Measurements from ENCODE around the gene PATJ.
A peak's percentile ranks its signal among the peaks of the same experiment; 100 is the strongest.

The PATJ gene

GRCh38 chr1:62207187-62207586 is 464.9 kb downstream of the PATJ start:
- no peak overlapping the region for H3K4me3 ChIP-seq (replicated peaks; ENCODE audit: low read depth, low read length)
- DNase-seq (ENCODE audit: extremely low read depth, low read depth): no peak
- TF ChIP-seq CTCF (IDR thresholded peaks at IDR 0.05; ENCODE audit: low read depth, low read length, missing control alignments): no peak

- DNase-seq (ENCODE audit: extremely low read depth, low read depth): no peak
- H3K4me3 ChIP-seq (replicated peaks; ENCODE audit: low read depth, low read length): no peak overlapping the region
- TF ChIP-seq CTCF (IDR thresholded peaks at IDR 0.05; ENCODE audit: low read depth, low read length, missing control alignments): no peak
These were observed 465.8 kb downstream of the PATJ start for GRCh38 chr1:62208087-62208486.

- H3K4me3 ChIP-seq (replicated peaks; ENCODE audit: low read depth, low read length): no peak overlapping the region
- no peak for DNase-seq (ENCODE audit: extremely low read depth, low read depth)
- no peak for TF ChIP-seq CTCF (IDR thresholded peaks at IDR 0.05; ENCODE audit: low read depth, low read length, missing control alignments)
These were observed 466.7 kb downstream of the PATJ start for GRCh38 chr1:62208970-62209369.

- TF ChIP-seq CTCF (IDR thresholded peaks at IDR 0.05; ENCODE audit: low read depth, low read length, missing control alignments): no peak
- DNase-seq (ENCODE audit: extremely low read depth, low read depth): peak; percentile 16
These were observed 467.8 kb downstream of the PATJ start for GRCh38 chr1:62209931-62210595.

GRCh38 chr1:62210960-62211359 is 468.7 kb downstream of the PATJ start:
- TF ChIP-seq CTCF (IDR thresholded peaks at IDR 0.05; ENCODE audit: low read depth, low read length, missing control alignments): no peak
- DNase-seq (ENCODE audit: extremely low read depth, low read depth): no peak

More at GRCh38 chr1:62209931-62210595, 467.8 kb downstream of the PATJ start:
- no peak overlapping the region for H3K4me3 ChIP-seq (replicated peaks; ENCODE audit: low read depth, low read length)

GRCh38 chr1:62212411-62212810 is 470.1 kb downstream of the PATJ start:
- no peak for TF ChIP-seq CTCF (IDR thresholded peaks at IDR 0.05; ENCODE audit: low read depth, low read length, missing control alignments)
- DNase-seq (ENCODE audit: extremely low read depth, low read depth): no peak
- H3K4me3 ChIP-seq (replicated peaks; ENCODE audit: low read depth, low read length): no peak overlapping the region

More at GRCh38 chr1:62210960-62211359, 468.7 kb downstream of the PATJ start:
- no peak overlapping the region for H3K4me3 ChIP-seq (replicated peaks; ENCODE audit: low read depth, low read length)

Data from HFF-Myc (cell line).